ENCODE measurements around the gene CARNS1. TPM values are rescaled to one million over a fixed set of nuclear protein-coding genes. Genes with fewer than 3 reads are reported as not detected.

CARNS1 gene
- total and polyA plus RNA-seq, 9 donors: 0.12 to 13.2 (median 0.62) TPM

- WGBS, 3 donors: 0 to 1% (median 1%) methylated on average over 67 to 68 of the region's 68 CpGs
- no peaks in the 10 kb centered on the region for H3K36me3 ChIP-seq
- peak; percentile 98 to 100 (median 99) for DNase-seq
- H3K4me1 ChIP-seq (ENCODE audit: insufficient read depth): peaks cover 5% of the 10 kb centered on the region
- intact Hi-C loops (cut with DNase I): loop anchor here in 1 of 4 donors (5.0 kb wide), 1 partner anchor 154 kb away; the partner anchor contains the start of gene GSTP1
- peak within 1 kb of the TSS; percentile 60 to 80 for H3K27ac ChIP-seq
- TF ChIP-seq POLR2A (IDR thresholded peaks at IDR 0.05) (peak; percentile 89), CTCF (IDR thresholded peaks at IDR 0.05) (no peak), EP300 (IDR thresholded peaks at IDR 0.05) (no peak)
- no peaks in the 10 kb centered on the region for H3K9me3 ChIP-seq
- H3K27me3 ChIP-seq: no peaks in the 10 kb centered on the region
- H3K4me3 ChIP-seq: peak within 1 kb of the TSS; percentile 89
These were observed 12.8 kb downstream of the CARNS1 start, which contains the start of gene RPS6KB2 for GRCh38 chr11:67428052-67429001. RPS6KB2 (plus strand) TSS chr11:67428494; CDS start chr11:67428546, 52 bp downstream.

GRCh38 chr11:67429038-67429668 lies 13.7 kb downstream of the CARNS1 start:
- intact Hi-C loops (cut with DNase I): loop anchor here in 1 of 4 donors (5.0 kb wide), 1 partner anchor 153 kb away; the partner anchor contains the start of gene GSTP1
- Histone ChIP-seq H3K36me3 (no peaks in the 10 kb centered on the region), H3K27ac (no peak overlapping the region), H3K27me3 (no peaks in the 10 kb centered on the region), H3K4me3 (peak overlapping the region; percentile 89), H3K4me1 (ENCODE audit: insufficient read depth) (peaks cover 5% of the 10 kb centered on the region), H3K9me3 (no peaks in the 10 kb centered on the region)
- 40 to 53% (median 42%) methylated on average over 12 of the region's 12 CpGs for WGBS, 3 donors
- TF ChIP-seq POLR2A (IDR thresholded peaks at IDR 0.05): no peak
- TF ChIP-seq EP300 (IDR thresholded peaks at IDR 0.05): no peak
- no peak for TF ChIP-seq CTCF (IDR thresholded peaks at IDR 0.05)
- peak in 2 of 5 donors; percentile 47 to 49 for DNase-seq

GRCh38 chr11:67429722-67430121 lies 14.2 kb downstream of the CARNS1 start:
- intact Hi-C loops (cut with DNase I): loop anchor here in 2 of 4 donors (5.0 kb wide), 2 partner anchors 153 to 1292 kb away; partner anchors contain the start of gene GSTP1 (in 1 of the 2)
- H3K4me3 ChIP-seq: no peak overlapping the region
- H3K4me1 ChIP-seq (ENCODE audit: insufficient read depth): peaks cover 5% of the 10 kb centered on the region
- WGBS, 3 donors: 77 to 83% (median 79%) methylated on average over 11 of the region's 11 CpGs
- peak in 2 of 5 donors; percentile 42 for DNase-seq
- no peaks in the 10 kb centered on the region for H3K36me3 ChIP-seq
- no peak overlapping the region for H3K27ac ChIP-seq
- TF ChIP-seq CTCF (IDR thresholded peaks at IDR 0.05) (no peak), EP300 (IDR thresholded peaks at IDR 0.05) (no peak), POLR2A (IDR thresholded peaks at IDR 0.05) (no peak)
- H3K27me3 ChIP-seq: no peaks in the 10 kb centered on the region
- H3K9me3 ChIP-seq: no peaks in the 10 kb centered on the region
